Naive thymus-derived CD8-positive, alpha-beta T cell (primary cell): ENCODE measurements around the gene CRKL. TPM values are rescaled to one million over a fixed set of nuclear protein-coding genes. Genes with fewer than 3 reads are reported as not detected.

Experiments used
- ATAC-seq, 2 donors: fragments of 150-1000 bp; cut with Tn5 transposase in 1 of 2; sonication (Bioruptor Pico), chemical (Tn5 transposase) in 1 of 2; 1 replicate in 1 of 2; 2 replicates in 1 of 2; pipeline ENCODE4 v1.10.0; 2021; ENCODE audit warnings: mild to moderate bottlenecking in 2 of 2, moderate library complexity in 2 of 2
- POLR2A ChIA-PET: fragments of 350-600 bp; sonication (Branson Sonifier 250); formaldehyde crosslinking; loops from one replicate; lab custom pipeline; 2021; ENCODE audit warnings: antibody characterized with exemption; lab: Charles Lee
- DNase-seq, 10 donors: peaks; one replicate each; pipeline versions ENCODE4 v3.0.0 to v3.0.0-alpha.2; 2020 to 2022
- H3K27ac Mint-ChIP-seq, 10 donors: one replicate each; pipeline ENCODE4 v1.8.0; 2020 to 2022; ENCODE audit warnings: mild to moderate bottlenecking in 10 of 10, mixed read lengths in 10 of 10, moderate library complexity in 4 of 10, inconsistent platforms in 1 of 10
- H3K27me3 Mint-ChIP-seq, 5 donors: one replicate each; pipeline ENCODE4 v1.8.0; 2021 to 2022; ENCODE audit warnings: mixed read lengths in 5 of 5
- H3K36me3 Mint-ChIP-seq, 3 donors: one replicate each; pipeline ENCODE4 v1.8.0; 2020 to 2022; ENCODE audit warnings: mixed read lengths in 3 of 3, mild to moderate bottlenecking in 2 of 3, inconsistent platforms in 1 of 3
- H3K4me1 Mint-ChIP-seq, 4 donors: one replicate each; pipeline ENCODE4 v1.8.0; 2021 to 2022; ENCODE audit warnings: mixed read lengths in 4 of 4
- H3K4me3 Mint-ChIP-seq, 10 donors: one replicate each; pipeline ENCODE4 v1.8.0; 2020 to 2022; ENCODE audit warnings: mild to moderate bottlenecking in 10 of 10, mixed read lengths in 10 of 10, moderate library complexity in 6 of 10, inconsistent platforms in 1 of 10
- H3K9me3 Mint-ChIP-seq, 9 donors: one replicate each; pipeline ENCODE4 v1.8.0; 2020 to 2022; ENCODE audit warnings: mixed read lengths in 9 of 9, mild to moderate bottlenecking in 3 of 9, inconsistent platforms in 1 of 9, moderate library complexity in 1 of 9
- polyA plus RNA-seq, 3 donors: library from polyadenylated mRNA; unstranded; fragments of 300-500 nt; fragmentation: Illumina TruSeq; gene quantifications; one replicate each; pipeline ENCODE4 v1.2.3, GENCODE V29; 2021
- total RNA-seq, 8 experiments: library from RNA in 2 of 8; stranded (reverse) in 2 of 8; gene quantifications; one replicate each; pipeline ENCODE4 v1.2.3 and lab custom pipeline; 2021 to 2026

The CRKL gene
- total RNA-seq (10 to 100 TPM; 75.1 to 79.0 TPM), polyA plus RNA-seq (10 to 100 TPM; 39.0 to 53.8 (median 40.1) TPM), total RNA-seq (lab: John Stamatoyannopoulos, UW) (96.0 to 216 (median 179) reads per million in 6 experiments)

- Mint-ChIP-seq H3K4me1 (peaks cover 13 to 44% (median 41%) of the 10 kb centered on the region in 4 donors), H3K4me3 (peak within 1 kb of the TSS; percentile 74 to 99 (median 96)), H3K9me3 (no peaks in the 10 kb centered on the region), H3K36me3 (peaks cover 0 to 8% (median 1%) of the 10 kb centered on the region in 3 donors), H3K27me3 (no peaks in the 10 kb centered on the region), H3K27ac (peak within 1 kb of the TSS; percentile 84 to 97 (median 95))
- ATAC-seq (peak; percentile 96 to 98), DNase-seq (peak; percentile 89 to 97 (median 96))
- POLR2A ChIA-PET, result interaction anchor here (0.6 to 1.4 kb wide), 4 partner anchors 49 to 714 kb away, joined by 3 read pairs; partner anchors contain the start of genes LZTR1, PI4KA and SNAP29
Observed at GRCh38 chr22:20916916-20917810, at the start of gene CRKL. Gene CRKL (plus strand): TSS chr22:20917407. CDS start chr22:20917935, 528 bp downstream.

GRCh38 chr22:20868025-20868962 lies 48.9 kb upstream of the CRKL start:
- peak overlapping the region in 6 of 10 donors; percentile 15 to 68 (median 42) for H3K27ac Mint-ChIP-seq
- peaks cover 0 to 47% (median 4%) of the 10 kb centered on the region in 3 donors for H3K36me3 Mint-ChIP-seq
- no peak for ATAC-seq
- POLR2A ChIA-PET, result interaction anchor here (1.3 kb wide), 1 partner anchor 49 kb away, joined by 3 read pairs; the partner anchor contains the start of gene CRKL
- no peak for DNase-seq
- no peak overlapping the region for H3K4me3 Mint-ChIP-seq
- no peaks in the 10 kb centered on the region for H3K9me3 Mint-ChIP-seq
- peaks cover 9 to 36% (median 29%) of the 10 kb centered on the region in 4 donors for H3K4me1 Mint-ChIP-seq
- H3K27me3 Mint-ChIP-seq, result no peaks in the 10 kb centered on the region

- no peak for ATAC-seq
- peaks cover 0 to 44% (median 2%) of the 10 kb centered on the region in 3 donors for H3K36me3 Mint-ChIP-seq
- H3K27me3 Mint-ChIP-seq, result no peaks in the 10 kb centered on the region
- H3K4me3 Mint-ChIP-seq, result no peak overlapping the region
- H3K9me3 Mint-ChIP-seq, result no peaks in the 10 kb centered on the region
- POLR2A ChIA-PET, result no interaction called here
- peak overlapping the region in 1 of 10 donors; percentile 28 for H3K27ac Mint-ChIP-seq
- no peak for DNase-seq
- H3K4me1 Mint-ChIP-seq, result peaks cover 9 to 26% (median 22%) of the 10 kb centered on the region in 4 donors
Observed at GRCh38 chr22:20869234-20869633, 48.0 kb upstream of the CRKL start.

GRCh38 chr22:20873214-20873613 lies 44.0 kb upstream of the CRKL start:
- DNase-seq, result no peak
- H3K9me3 Mint-ChIP-seq, result no peaks in the 10 kb centered on the region
- peaks cover 0 to 5% (median 2%) of the 10 kb centered on the region in 4 donors for H3K4me1 Mint-ChIP-seq
- no peak for ATAC-seq
- H3K27me3 Mint-ChIP-seq, result no peaks in the 10 kb centered on the region
- no peak overlapping the region for H3K4me3 Mint-ChIP-seq
- peak overlapping the region in 1 of 10 donors; percentile 65 for H3K27ac Mint-ChIP-seq
- POLR2A ChIA-PET, result no interaction called here
- H3K36me3 Mint-ChIP-seq, result peaks cover 0 to 74% (median 5%) of the 10 kb centered on the region in 3 donors

- Mint-ChIP-seq H3K4me1 (peaks cover 0 to 3% (median 0%) of the 10 kb centered on the region in 4 donors), H3K4me3 (no peak overlapping the region), H3K27ac (peak overlapping the region in 3 of 10 donors; percentile 28 to 60 (median 52)), H3K27me3 (no peaks in the 10 kb centered on the region), H3K36me3 (peaks cover 0 to 70% (median 2%) of the 10 kb centered on the region in 3 donors), H3K9me3 (no peaks in the 10 kb centered on the region)
- POLR2A ChIA-PET, result no interaction called here
- DNase-seq, result no peak
- no peak for ATAC-seq
Observed at GRCh38 chr22:20875296-20875695, 41.9 kb upstream of the CRKL start.

- peaks cover 0 to 3% (median 0%) of the 10 kb centered on the region in 4 donors for H3K4me1 Mint-ChIP-seq
- H3K27me3 Mint-ChIP-seq, result no peaks in the 10 kb centered on the region
- H3K36me3 Mint-ChIP-seq, result peaks cover 0 to 69% (median 7%) of the 10 kb centered on the region in 3 donors
- H3K4me3 Mint-ChIP-seq, result no peak overlapping the region
- no peaks in the 10 kb centered on the region for H3K9me3 Mint-ChIP-seq
- ATAC-seq (no peak), DNase-seq (no peak)
- POLR2A ChIA-PET, result interaction anchor here (0.6 kb wide), 1 partner anchor 68 kb away, joined by 3 read pairs; no protein-coding TSS in a partner anchor
- peak overlapping the region in 1 of 10 donors; percentile 53 for H3K27ac Mint-ChIP-seq
Observed at GRCh38 chr22:20877715-20878114, 39.5 kb upstream of the CRKL start.

- peaks cover 0 to 78% (median 17%) of the 10 kb centered on the region in 3 donors for H3K36me3 Mint-ChIP-seq
- no peaks in the 10 kb centered on the region for H3K27me3 Mint-ChIP-seq
- DNase-seq (no peak), ATAC-seq (no peak)
- POLR2A ChIA-PET, result no interaction called here
- no peak overlapping the region for H3K4me3 Mint-ChIP-seq
- H3K4me1 Mint-ChIP-seq, result peaks cover 0 to 4% (median 0%) of the 10 kb centered on the region in 4 donors
- H3K9me3 Mint-ChIP-seq, result no peaks in the 10 kb centered on the region
- no peak overlapping the region for H3K27ac Mint-ChIP-seq
Observed at GRCh38 chr22:20881231-20881630, 36.0 kb upstream of the CRKL start.

GRCh38 chr22:20881869-20882815 lies 35.1 kb upstream of the CRKL start:
- no peak for ATAC-seq
- Mint-ChIP-seq H3K27ac (peak overlapping the region in 3 of 10 donors; percentile 2 to 62 (median 43)), H3K36me3 (peaks cover 0 to 71% (median 14%) of the 10 kb centered on the region in 3 donors)

GRCh38 chr22:20882855-20883254 lies 34.4 kb upstream of the CRKL start:
- peaks cover 0 to 4% (median 0%) of the 10 kb centered on the region in 4 donors for H3K4me1 Mint-ChIP-seq
- POLR2A ChIA-PET, result no interaction called here
- DNase-seq (no peak), ATAC-seq (no peak)
- H3K9me3 Mint-ChIP-seq, result no peaks in the 10 kb centered on the region
- H3K27me3 Mint-ChIP-seq, result no peaks in the 10 kb centered on the region
- H3K36me3 Mint-ChIP-seq, result peaks cover 0 to 71% (median 14%) of the 10 kb centered on the region in 3 donors
- H3K27ac Mint-ChIP-seq, result peak overlapping the region in 1 of 10 donors; percentile 77
- no peak overlapping the region for H3K4me3 Mint-ChIP-seq

More at GRCh38 chr22:20881869-20882815, 35.1 kb upstream of the CRKL start:
- POLR2A ChIA-PET, result no interaction called here
- H3K27me3 Mint-ChIP-seq, result no peaks in the 10 kb centered on the region
- peaks cover 0 to 4% (median 0%) of the 10 kb centered on the region in 4 donors for H3K4me1 Mint-ChIP-seq
- H3K4me3 Mint-ChIP-seq, result no peak overlapping the region
- DNase-seq, result no peak
- H3K9me3 Mint-ChIP-seq, result no peaks in the 10 kb centered on the region

- ATAC-seq (no peak), DNase-seq (no peak)
- peaks cover 0 to 4% (median 0%) of the 10 kb centered on the region in 4 donors for H3K4me1 Mint-ChIP-seq
- peak overlapping the region in 1 of 10 donors; percentile 59 for H3K27ac Mint-ChIP-seq
- peaks cover 0 to 80% (median 14%) of the 10 kb centered on the region in 3 donors for H3K36me3 Mint-ChIP-seq
- H3K9me3 Mint-ChIP-seq, result no peaks in the 10 kb centered on the region
- H3K4me3 Mint-ChIP-seq, result no peak overlapping the region
- H3K27me3 Mint-ChIP-seq, result no peaks in the 10 kb centered on the region
- POLR2A ChIA-PET, result no interaction called here
Observed at GRCh38 chr22:20884454-20884853, 32.8 kb upstream of the CRKL start.

GRCh38 chr22:20885017-20885556 lies 32.1 kb upstream of the CRKL start:
- no peak for ATAC-seq
- no peak for DNase-seq
- Mint-ChIP-seq H3K36me3 (peaks cover 0 to 84% (median 19%) of the 10 kb centered on the region in 3 donors), H3K27me3 (no peaks in the 10 kb centered on the region), H3K4me1 (peaks cover 0 to 4% (median 0%) of the 10 kb centered on the region in 4 donors), H3K4me3 (no peak overlapping the region), H3K9me3 (no peaks in the 10 kb centered on the region), H3K27ac (peak overlapping the region in 5 of 10 donors; percentile 5 to 85 (median 51))
- POLR2A ChIA-PET, result no interaction called here
